Ovary (tissue), 9 donors: Measurements from ENCODE around the gene RAP1GAP2. TPM values are rescaled to one million over a fixed set of nuclear protein-coding genes. Genes with fewer than 3 reads are reported as not detected.

ENCODE experiments used
- DNase-seq, 5 donors: peaks; one replicate each; pipeline ENCODE4 v3.0.0-alpha.2; 2019 to 2020
- H3K27ac ChIP-seq, 2 donors: fragments of 200-600 bp; one replicate each; pipeline versions ENCODE4 v1.5.1 to v1.8.0; 2019 to 2022
- H3K27me3 ChIP-seq: fragments of 200-600 bp; one replicate; pipeline ENCODE4 v1.8.0; 2022
- H3K36me3 ChIP-seq: fragments of 200-600 bp; sonication (generic); one replicate; pipeline ENCODE4 v1.5.1; 2019
- H3K4me1 ChIP-seq: one replicate; pipeline ENCODE4 v1.8.1; 2013; ENCODE audit warnings: mild to moderate bottlenecking, moderate library complexity; ENCODE audit not compliant: insufficient read depth
- H3K4me3 ChIP-seq: fragments of 200-600 bp; sonication (generic); one replicate; pipeline ENCODE4 v1.5.1; 2017
- H3K9me3 ChIP-seq, 2 donors: fragments of 200-600 bp in 1 of 2; sonication (generic) in 1 of 2; one replicate each; pipeline versions ENCODE4 v1.5.1 to v1.8.1; 2013 to 2019; ENCODE audit warnings: mild to moderate bottlenecking in 1 of 2, moderate library complexity in 1 of 2
- EP300 ChIP-seq: sonication (generic); formaldehyde crosslinking; IDR thresholded peaks from one replicate; pipeline ENCODE4 v1.6.1; 2017; ENCODE audit warnings: antibody characterized with exemption
- POLR2A ChIP-seq: fragments of 450-650 bp; IDR thresholded peaks from one replicate; pipeline ENCODE4 v1.6.1; 2017; ENCODE audit warnings: antibody characterized with exemption, mild to moderate bottlenecking, moderate library complexity
- WGBS, 3 donors: extraction: QIAGEN DNeasy Blood & Tissue Kit in 1 of 3; methylation state at CpG; one replicate each; pipeline versions ENCODE4 v1.1.5 to v1.1.7; 2013 to 2017; 5-methylcytosine and 5-hydroxymethylcytosine counted together
- intact Hi-C, 4 donors: fragments of 100-400 bp; cut with DNase I; formaldehyde crosslinking; loops; one replicate each; pipeline versions ENCODE4 v1.11.0 to v1.15.1; 2022 to 2023
- polyA plus RNA-seq, 2 donors: library from polyadenylated mRNA; stranded (reverse); fragments of 200-250 nt in 1 of 2; fragments of 350-450 nt in 1 of 2; fragmentation: Illumina TruSeq in 1 of 2; extraction: RNeasy Lipid Tissue Mini Kit (QIAGEN cat#74804) in 1 of 2; gene quantifications; one replicate each; pipeline ENCODE4 v1.2.3, GENCODE V29; 2013 to 2014
- total RNA-seq, 7 donors: library from RNA; depleted of rRNA in 2 of 7; stranded (reverse); fragments of >200 nt in 2 of 7; fragmentation: NEBNext Ultra II Directional in 3 of 7; extraction: Animal tissue kit (Norgen Biotek cat#: 25700) in 3 of 7; gene quantifications; one replicate each; pipeline versions ENCODE4 v1.1.0 to v1.2.4, GENCODE V29; 2016 to 2023
- TF ChIP-seq, protein P1 (sequence below), 3 donors: fragments of 450-650 bp in 2 of 3; fragments of 200-600 bp in 1 of 3; IDR thresholded peaks; one replicate each; pipeline versions ENCODE4 v1.5.1 to v1.8.0; 2016 to 2022; ENCODE audit warnings: antibody characterized with exemption in 3 of 3, mild to moderate bottlenecking in 1 of 3
- donor health status: DM: no; HTN: no; CAD: no; lungs with moderate emphysema.
- donor health status: DM: no; HTN: no; CAD: no.
- donor health status: Bipolar disorder and iron deficiency.
- donor health status: DM: yes; HTN: yes; CAD: no.
- donor health status: DM: no; HTN: no; CAD: no.
- donor health status: DM: yes; HTN: yes; CAD: no.

Gene RAP1GAP2
- total and polyA plus RNA-seq, 9 donors: 4.3 to 15.4 (median 12.3) TPM

DNA sequence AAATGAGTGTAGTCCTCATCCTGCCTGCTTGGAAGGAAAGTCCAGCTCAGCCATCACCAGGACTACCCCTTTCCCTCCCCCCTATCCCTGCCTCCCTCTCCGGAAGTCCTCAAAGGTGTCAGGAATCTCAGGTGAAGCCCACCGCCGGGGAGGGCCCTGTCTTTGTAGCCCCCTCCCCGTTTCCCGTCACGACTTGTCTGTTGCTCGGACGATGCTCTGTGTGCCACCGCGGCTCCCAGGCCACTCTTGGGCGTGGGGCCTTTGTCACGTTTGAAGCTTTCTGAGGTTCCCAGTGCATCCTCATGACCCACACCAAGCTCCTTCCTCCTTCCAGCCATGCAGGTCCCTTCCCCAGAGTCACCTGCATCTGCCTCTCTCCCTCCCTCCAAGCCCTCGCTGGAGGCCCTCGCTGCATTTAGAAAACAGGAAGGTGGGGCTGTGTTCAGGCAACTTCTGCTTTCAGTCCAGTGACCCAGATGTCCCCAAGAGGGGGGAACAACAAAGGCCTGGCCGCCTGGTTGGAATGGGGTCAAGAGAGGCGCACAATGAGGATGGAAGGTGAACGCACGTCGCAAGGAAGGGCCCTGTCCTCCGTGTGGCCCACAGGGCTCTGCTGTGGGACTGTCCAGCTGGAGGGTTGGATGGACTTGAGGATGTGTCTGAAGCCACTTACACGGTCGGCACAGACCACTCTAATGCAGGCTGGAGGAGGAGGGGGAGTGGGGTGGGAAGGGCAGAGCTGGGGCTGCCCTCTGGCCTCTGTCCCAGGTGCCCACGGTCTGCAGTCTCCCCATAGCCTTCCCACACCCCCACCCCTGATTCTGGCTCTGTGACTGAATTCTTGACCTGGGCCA lies 207.3 kb downstream of the RAP1GAP2 start:
- no peaks in the 10 kb centered on the region for H3K9me3 ChIP-seq
- no peaks in the 10 kb centered on the region for H3K36me3 ChIP-seq
- no peaks in the 10 kb centered on the region for H3K27me3 ChIP-seq
- 76 to 83% (median 80%) methylated on average over 23 of the region's 23 CpGs for WGBS, 3 donors
- TF ChIP-seq, protein P1, sequence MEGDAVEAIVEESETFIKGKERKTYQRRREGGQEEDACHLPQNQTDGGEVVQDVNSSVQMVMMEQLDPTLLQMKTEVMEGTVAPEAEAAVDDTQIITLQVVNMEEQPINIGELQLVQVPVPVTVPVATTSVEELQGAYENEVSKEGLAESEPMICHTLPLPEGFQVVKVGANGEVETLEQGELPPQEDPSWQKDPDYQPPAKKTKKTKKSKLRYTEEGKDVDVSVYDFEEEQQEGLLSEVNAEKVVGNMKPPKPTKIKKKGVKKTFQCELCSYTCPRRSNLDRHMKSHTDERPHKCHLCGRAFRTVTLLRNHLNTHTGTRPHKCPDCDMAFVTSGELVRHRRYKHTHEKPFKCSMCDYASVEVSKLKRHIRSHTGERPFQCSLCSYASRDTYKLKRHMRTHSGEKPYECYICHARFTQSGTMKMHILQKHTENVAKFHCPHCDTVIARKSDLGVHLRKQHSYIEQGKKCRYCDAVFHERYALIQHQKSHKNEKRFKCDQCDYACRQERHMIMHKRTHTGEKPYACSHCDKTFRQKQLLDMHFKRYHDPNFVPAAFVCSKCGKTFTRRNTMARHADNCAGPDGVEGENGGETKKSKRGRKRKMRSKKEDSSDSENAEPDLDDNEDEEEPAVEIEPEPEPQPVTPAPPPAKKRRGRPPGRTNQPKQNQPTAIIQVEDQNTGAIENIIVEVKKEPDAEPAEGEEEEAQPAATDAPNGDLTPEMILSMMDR (IDR thresholded peaks at IDR 0.05): no peak
- no peak for TF ChIP-seq EP300
- TF ChIP-seq POLR2A: no peak
- H3K27ac ChIP-seq: peak overlapping the region; percentile 42 to 93
- intact Hi-C loops: no loop called here
- peaks cover 11% of the 10 kb centered on the region for H3K4me1 ChIP-seq
- peak in 3 of 5 donors; percentile 41 to 47 (median 46) for DNase-seq
- H3K4me3 ChIP-seq: peak overlapping the region; percentile 16

DNA sequence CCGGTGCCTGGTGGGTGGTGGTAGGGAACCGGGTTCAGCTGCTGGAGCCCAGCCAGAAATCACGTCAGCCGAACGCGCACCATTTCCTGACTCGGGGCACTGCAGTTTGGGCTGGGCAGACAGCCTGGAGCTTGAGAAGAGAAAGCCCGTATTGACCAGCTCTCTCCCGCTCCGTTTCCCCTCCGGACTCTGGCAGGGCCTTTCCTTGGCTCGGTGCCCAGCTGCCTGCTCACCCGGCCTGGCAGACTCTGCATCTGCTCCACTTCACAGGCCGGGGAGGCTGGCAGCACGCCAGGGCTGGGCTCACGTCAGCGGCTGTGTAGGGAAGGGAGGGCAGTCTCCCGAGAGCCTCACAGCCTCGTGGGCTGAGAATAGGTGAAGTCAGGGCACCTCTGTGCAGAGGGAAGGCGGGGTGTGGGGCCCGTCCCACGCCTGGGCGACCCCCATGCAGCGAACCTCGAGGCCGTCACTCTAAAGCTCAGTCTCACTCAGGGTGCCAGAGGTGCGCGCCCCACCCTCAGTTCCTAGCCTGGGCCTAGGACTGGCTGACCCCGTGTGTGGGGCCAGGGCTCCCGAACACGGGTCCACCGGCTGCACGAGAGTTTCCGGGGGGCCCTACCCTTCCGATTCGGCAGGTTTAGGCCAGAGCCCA lies 208.0 kb downstream of the RAP1GAP2 start:
- no peaks in the 10 kb centered on the region for H3K9me3 ChIP-seq
- H3K36me3 ChIP-seq: no peaks in the 10 kb centered on the region
- TF ChIP-seq EP300 (no peak), POLR2A (no peak)
- TF ChIP-seq, protein P1 (IDR thresholded peaks at IDR 0.05): no peak
- H3K4me3 ChIP-seq: peak overlapping the region; percentile 16
- DNase-seq: peak; percentile 98 to 100 (median 100)
- peaks cover 11% of the 10 kb centered on the region for H3K4me1 ChIP-seq
- H3K27me3 ChIP-seq: no peaks in the 10 kb centered on the region
- WGBS, 3 donors: 3 to 9% (median 5%) methylated on average over 36 of the region's 36 CpGs
- H3K27ac ChIP-seq: peak overlapping the region; percentile 58 to 93
- intact Hi-C loops: no loop called here

GRCh38 chr17:3004925-3005324 lies 208.7 kb downstream of the RAP1GAP2 start:
- WGBS, 3 donors: 83 to 89% (median 89%) methylated on average over 13 of the region's 13 CpGs
- peak in 2 of 5 donors; percentile 43 for DNase-seq
- TF ChIP-seq POLR2A (no peak), EP300 (no peak)
- TF ChIP-seq, protein P1 (IDR thresholded peaks at IDR 0.05): no peak
- Histone ChIP-seq H3K9me3 (no peaks in the 10 kb centered on the region), H3K27me3 (no peaks in the 10 kb centered on the region), H3K36me3 (no peaks in the 10 kb centered on the region), H3K4me3 (no peak overlapping the region), H3K4me1 (peaks cover 11% of the 10 kb centered on the region), H3K27ac (peak overlapping the region; percentile 58 to 93)
- intact Hi-C loops: loop anchor here in 1 of 4 donors (5.0 kb wide), 1 partner anchor 158 kb away; no protein-coding TSS in a partner anchor

DNA sequence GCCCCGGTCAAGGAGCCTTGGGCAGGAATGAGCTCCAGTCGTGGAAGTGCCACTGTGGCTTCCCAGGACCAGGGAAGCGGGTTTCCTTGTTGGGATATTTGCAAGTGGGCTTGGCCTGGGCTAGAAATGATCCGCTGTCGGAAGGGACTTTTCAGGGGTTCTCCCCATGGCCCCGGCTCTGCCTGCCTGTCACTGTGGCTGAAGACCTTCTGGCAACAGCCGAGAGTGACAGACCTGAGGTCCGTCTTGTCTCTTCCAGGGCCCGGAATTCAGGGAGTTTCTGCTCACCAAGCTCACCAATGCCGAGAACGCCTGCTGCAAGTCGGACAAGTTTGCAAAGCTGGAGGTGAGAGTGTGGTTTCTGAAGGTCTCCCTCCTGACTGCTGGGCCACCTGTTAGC lies 209.5 kb downstream of the RAP1GAP2 start:
- H3K4me3 ChIP-seq: no peak overlapping the region
- no peaks in the 10 kb centered on the region for H3K36me3 ChIP-seq
- 95 to 97% (median 97%) methylated on average over 12 of the region's 12 CpGs for WGBS, 3 donors
- no peaks in the 10 kb centered on the region for H3K9me3 ChIP-seq
- H3K4me1 ChIP-seq: peaks cover 11% of the 10 kb centered on the region
- TF ChIP-seq POLR2A: no peak
- TF ChIP-seq, protein P1 (IDR thresholded peaks at IDR 0.05): no peak
- no peak for TF ChIP-seq EP300
- peak in 1 of 5 donors; percentile 32 for DNase-seq
- no peaks in the 10 kb centered on the region for H3K27me3 ChIP-seq
- no peak overlapping the region for H3K27ac ChIP-seq
- intact Hi-C loops: loop anchor here in 1 of 4 donors (5.0 kb wide), 1 partner anchor 158 kb away; no protein-coding TSS in a partner anchor
